ENCODE results near the gene GATM. TPM values are rescaled to one million over a fixed set of nuclear protein-coding genes. Genes with fewer than 3 reads are reported as not detected.
A peak's percentile ranks its signal among the peaks of the same experiment; 100 is the strongest.
"Not testable (repeated sequence)": the region's sequence is repeated elsewhere in the genome, so short reads cannot be mapped to it uniquely, and the experiment has no call there.

The GATM gene
- total RNA-seq, 3 donors from 2014 or later, result 7.7 to 21.2 (median 8.9) TPM

DNA sequence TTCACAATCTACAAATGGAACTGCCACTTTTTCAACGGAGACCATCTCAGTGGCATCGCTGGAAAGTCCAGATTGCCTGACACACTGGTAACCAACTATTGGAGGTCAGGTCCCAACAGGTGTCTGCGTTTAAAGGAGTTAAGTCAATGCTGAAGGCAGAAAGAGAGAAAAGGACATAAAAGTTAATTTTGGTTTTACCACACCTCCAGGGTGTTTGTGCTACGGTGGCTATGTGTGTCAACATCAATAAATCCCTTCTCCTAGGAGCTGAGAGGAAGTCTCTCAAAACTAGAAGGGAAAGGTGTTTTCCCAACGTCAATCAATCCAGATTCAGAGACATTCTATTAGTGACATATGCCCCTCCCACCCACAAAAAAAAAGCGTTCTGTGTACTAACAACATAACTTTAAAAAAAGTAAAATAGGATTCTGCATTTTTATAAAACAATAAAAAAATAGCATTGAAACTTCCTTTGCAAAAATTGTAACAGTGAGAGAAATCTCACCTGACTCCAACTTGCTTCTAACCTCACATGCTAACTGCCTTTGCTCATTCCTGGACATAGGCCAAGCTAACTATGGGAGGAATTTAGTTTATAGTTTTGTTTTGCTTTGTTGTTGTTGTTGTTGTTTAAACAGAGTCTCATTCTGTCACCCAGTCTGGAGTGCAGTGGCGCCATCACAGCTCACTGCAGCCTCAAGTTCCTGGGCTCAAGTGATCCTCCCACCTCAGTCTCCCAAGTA, 58.7 kb downstream of the GATM start:
- Histone ChIP-seq H3K4me3 (no peak overlapping the region), H3K9me3 (no peaks in the 10 kb centered on the region), H3K4me1 (ENCODE audit: low read depth) (no peaks in the 10 kb centered on the region), H3K36me3 (ENCODE audit: low read depth) (no peaks in the 10 kb centered on the region)
- DNase-seq (no peak), ATAC-seq (peak; percentile 52)
- TF ChIP-seq, protein P1, sequence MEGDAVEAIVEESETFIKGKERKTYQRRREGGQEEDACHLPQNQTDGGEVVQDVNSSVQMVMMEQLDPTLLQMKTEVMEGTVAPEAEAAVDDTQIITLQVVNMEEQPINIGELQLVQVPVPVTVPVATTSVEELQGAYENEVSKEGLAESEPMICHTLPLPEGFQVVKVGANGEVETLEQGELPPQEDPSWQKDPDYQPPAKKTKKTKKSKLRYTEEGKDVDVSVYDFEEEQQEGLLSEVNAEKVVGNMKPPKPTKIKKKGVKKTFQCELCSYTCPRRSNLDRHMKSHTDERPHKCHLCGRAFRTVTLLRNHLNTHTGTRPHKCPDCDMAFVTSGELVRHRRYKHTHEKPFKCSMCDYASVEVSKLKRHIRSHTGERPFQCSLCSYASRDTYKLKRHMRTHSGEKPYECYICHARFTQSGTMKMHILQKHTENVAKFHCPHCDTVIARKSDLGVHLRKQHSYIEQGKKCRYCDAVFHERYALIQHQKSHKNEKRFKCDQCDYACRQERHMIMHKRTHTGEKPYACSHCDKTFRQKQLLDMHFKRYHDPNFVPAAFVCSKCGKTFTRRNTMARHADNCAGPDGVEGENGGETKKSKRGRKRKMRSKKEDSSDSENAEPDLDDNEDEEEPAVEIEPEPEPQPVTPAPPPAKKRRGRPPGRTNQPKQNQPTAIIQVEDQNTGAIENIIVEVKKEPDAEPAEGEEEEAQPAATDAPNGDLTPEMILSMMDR (IDR thresholded peaks at IDR 0.05), result no peak
- intact Hi-C loops (cut with DNase I, micrococcal nuclease), result no loop called here

DNA sequence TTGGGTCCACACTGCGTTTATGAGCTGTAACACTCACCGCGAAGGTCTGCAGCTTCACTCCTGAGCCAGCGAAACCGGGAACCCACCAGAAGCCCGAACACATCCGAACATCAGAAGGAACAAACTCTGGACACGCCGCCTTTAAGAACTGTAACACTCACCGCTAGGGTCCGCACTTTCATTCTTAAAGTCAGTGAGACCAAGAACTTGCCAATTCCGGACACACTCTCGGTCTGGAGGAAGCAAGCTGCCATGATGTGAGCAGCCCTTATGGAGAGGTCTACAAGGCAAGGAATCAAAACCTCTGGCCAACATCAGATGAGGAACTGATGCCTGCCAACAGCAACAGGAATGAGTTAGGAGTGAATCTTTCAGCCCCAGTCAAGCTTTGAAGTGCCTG, 63.4 kb downstream of the GATM start:
- Histone ChIP-seq H3K9me3 (no peaks in the 10 kb centered on the region), H3K4me3 (no peak overlapping the region), H3K36me3 (ENCODE audit: low read depth) (no peaks in the 10 kb centered on the region), H3K4me1 (ENCODE audit: low read depth) (no peaks in the 10 kb centered on the region)
- TF ChIP-seq, protein P1 (IDR thresholded peaks at IDR 0.05), result no peak
- peak in 1 of 3 donors; percentile 53 for DNase-seq
- no peak for ATAC-seq
- intact Hi-C loops (cut with DNase I, micrococcal nuclease), result no loop called here

DNA sequence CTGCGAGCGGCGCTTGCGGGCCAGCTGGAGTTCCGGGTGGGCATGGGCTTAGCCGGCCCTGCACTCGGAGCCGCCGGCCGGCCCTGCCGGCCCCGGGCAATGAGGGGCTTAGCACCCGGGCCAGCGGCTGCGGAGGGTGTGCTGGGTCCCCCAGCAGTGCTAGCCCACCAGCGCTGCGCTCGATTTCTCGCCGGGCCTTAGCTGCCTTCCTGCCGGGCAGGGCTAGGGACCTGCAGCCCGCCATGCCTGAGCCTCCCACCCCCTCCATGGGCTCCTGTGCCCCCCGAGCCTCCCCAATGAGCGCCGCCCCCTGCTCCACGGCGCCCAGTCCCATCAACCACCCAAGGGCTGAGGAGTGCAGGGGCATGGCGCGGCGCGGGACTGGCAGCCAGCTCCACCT, 64.2 kb downstream of the GATM start:
- H3K4me1 ChIP-seq (ENCODE audit: low read depth); intact Hi-C loops (cut with DNase I, micrococcal nuclease); DNase-seq; H3K36me3 ChIP-seq (ENCODE audit: low read depth); H3K9me3 ChIP-seq; ATAC-seq; H3K4me3 ChIP-seq: not testable (repeated sequence)

Other genes with a start within 250 kb of the GATM start
- gene DUOXA1, start 248.7 kb downstream of the GATM start, total RNA-seq, result 1 to 10 TPM in 2 of 3 donors, under 1 TPM in 1; 0.29 to 1.6 (median 1.6) TPM
- 1 to 10 TPM in 1 of 3 donors, under 1 TPM in 2; 0.43 to 1.7 (median 0.70) TPM for gene DUOX1, start 248.6 kb downstream of the GATM start, total RNA-seq
- gene SHF, start 190.6 kb downstream of the GATM start, total RNA-seq, result 10 to 100 TPM in 2 of 3 donors, 1 to 10 TPM in 1; 5.4 to 19.2 (median 14.9) TPM
- 1 to 10 TPM; 1.2 to 3.5 (median 2.6) TPM for gene SLC28A2, start 126.3 kb downstream of the GATM start, total RNA-seq
- gene SLC30A4, start 144.2 kb upstream of the GATM start, total RNA-seq, result 10 to 100 TPM; 10.4 to 17.2 (median 16.6) TPM
- 10 to 100 TPM; 21.3 to 39.6 (median 30.0) TPM for gene BLOC1S6, start 208.8 kb upstream of the GATM start, total RNA-seq